ENCODE data around the gene AGPS.

GRCh38 chr2:177434475-177434874, 41.9 kb downstream of the AGPS start:
- no peak for TF ChIP-seq CTCF (IDR thresholded peaks at IDR 0.05; ENCODE audit: low read depth, low read length, poor library complexity, severe bottlenecking)
- no peak for TF ChIP-seq EZH2phosphoT487 (IDR thresholded peaks at IDR 0.05; ENCODE audit: borderline replicate concordance, low read length)
